GM10248 (cell line): ENCODE measurements around the gene ENO3.
"Not testable (repeated sequence)": the region's sequence is repeated elsewhere in the genome, so short reads cannot be mapped to it uniquely, and the experiment has no call there.

ENCODE experiments used
- CTCF ChIA-PET: fragments of 300-600 bp; sonication (Branson Sonifier 250); formaldehyde crosslinking; extraction: SDS; loops from one replicate; lab custom pipeline; 2021; ENCODE audit warnings: antibody characterized with exemption; lab: Yijun Ruan, JAX
- POLR2A ChIA-PET: fragments of 350-650 bp; sonication (Branson Sonifier 250); formaldehyde crosslinking; extraction: SDS; loops from one replicate; lab custom pipeline; 2020; ENCODE audit warnings: antibody characterized with exemption; lab: Yijun Ruan, JAX
- DNase-seq: peaks from one replicate; pipeline ENCODE4 v3.0.0; 2012; ENCODE audit errors: extremely low spot score
- TF ChIP-seq, protein P1 (sequence below): IDR thresholded peaks from 2 replicates; pipeline ENCODE4 v1.5.1; 2012; ENCODE audit warnings: mild to moderate bottlenecking, low read depth; ENCODE audit errors: extremely low read depth, missing control alignments, control extremely low read depth

ENO3 gene

DNA sequence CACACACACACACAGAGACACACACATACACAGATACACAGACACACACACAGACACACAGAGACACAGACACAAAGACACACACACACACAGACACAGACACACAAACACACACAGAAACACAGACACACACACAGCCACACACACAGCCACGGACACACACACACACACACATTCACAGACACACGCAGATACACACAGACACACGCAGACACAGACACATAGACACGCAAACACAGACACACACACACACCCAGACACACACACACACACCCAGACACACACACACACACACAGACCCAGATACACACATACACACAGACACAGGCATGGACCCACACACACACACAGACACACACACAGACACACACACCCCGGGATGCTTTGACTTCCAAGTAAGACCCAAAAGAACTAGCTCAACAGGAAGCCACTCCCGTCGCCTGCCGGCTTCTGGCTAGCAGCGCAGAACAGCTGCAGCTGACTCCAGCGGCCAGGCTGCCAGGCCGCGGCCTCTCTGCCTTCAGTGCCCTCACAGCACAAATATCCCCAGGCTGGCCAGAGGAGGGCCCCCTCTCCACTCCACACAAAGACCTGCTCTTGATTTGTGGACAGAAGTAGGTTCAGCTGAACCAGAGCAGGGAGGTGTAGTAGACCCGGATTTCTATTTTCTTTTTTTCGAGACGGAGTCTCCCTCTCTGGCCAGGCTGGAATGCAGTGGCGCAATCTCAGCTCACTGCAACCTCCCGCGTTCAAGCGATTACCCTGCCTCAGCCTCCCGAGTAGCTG is 42.0 kb upstream of the ENO3 start:
- CTCF ChIA-PET: interaction anchor here (0.6 to 2.6 kb wide), 41 partner anchors 9 to 530 kb away, joined by 3 to 30 read pairs (median 4); partner anchors contain the start of genes ARRB2, C17orf107, C1QBP and GLTPD2

DNA sequence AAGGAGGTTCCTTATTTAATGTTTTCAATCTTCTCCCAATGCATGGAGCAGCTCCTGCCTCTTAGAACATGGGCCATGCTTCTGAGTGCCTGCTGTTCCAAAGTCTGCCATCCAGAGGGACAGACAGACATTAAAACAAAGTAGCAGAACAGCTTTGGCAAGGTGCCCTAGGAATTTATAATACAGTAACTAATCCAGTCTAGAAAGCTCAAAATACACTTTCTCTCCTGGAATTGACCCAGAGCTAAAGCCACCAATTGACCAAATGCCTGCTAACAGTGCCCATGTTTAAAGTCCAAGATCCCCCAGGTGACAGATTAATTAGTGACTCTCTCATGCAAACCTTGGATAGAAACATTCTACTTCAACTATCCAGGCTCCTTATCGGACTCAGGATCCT is 36.9 kb upstream of the ENO3 start:
- ChIA-PET CTCF (interaction anchor here (0.9 to 2.1 kb wide), 4 partner anchors 9 to 67 kb away, joined by 3 to 9 read pairs (median 4); partner anchors contain the start of gene CHRNE), POLR2A (no interaction called here)
- no peak for DNase-seq
- TF ChIP-seq, protein P1, sequence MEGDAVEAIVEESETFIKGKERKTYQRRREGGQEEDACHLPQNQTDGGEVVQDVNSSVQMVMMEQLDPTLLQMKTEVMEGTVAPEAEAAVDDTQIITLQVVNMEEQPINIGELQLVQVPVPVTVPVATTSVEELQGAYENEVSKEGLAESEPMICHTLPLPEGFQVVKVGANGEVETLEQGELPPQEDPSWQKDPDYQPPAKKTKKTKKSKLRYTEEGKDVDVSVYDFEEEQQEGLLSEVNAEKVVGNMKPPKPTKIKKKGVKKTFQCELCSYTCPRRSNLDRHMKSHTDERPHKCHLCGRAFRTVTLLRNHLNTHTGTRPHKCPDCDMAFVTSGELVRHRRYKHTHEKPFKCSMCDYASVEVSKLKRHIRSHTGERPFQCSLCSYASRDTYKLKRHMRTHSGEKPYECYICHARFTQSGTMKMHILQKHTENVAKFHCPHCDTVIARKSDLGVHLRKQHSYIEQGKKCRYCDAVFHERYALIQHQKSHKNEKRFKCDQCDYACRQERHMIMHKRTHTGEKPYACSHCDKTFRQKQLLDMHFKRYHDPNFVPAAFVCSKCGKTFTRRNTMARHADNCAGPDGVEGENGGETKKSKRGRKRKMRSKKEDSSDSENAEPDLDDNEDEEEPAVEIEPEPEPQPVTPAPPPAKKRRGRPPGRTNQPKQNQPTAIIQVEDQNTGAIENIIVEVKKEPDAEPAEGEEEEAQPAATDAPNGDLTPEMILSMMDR: no peak

More for the DNA sequence above, 42.0 kb upstream of the ENO3 start:
- POLR2A ChIA-PET: interaction anchor here (0.6 to 1.0 kb wide), 2 partner anchors 31 to 96 kb away, joined by 3 to 5 read pairs; partner anchors contain the start of genes RNF167 and SLC25A11
- DNase-seq: peak; percentile 87
- TF ChIP-seq, protein P1: peak; percentile 81

DNA sequence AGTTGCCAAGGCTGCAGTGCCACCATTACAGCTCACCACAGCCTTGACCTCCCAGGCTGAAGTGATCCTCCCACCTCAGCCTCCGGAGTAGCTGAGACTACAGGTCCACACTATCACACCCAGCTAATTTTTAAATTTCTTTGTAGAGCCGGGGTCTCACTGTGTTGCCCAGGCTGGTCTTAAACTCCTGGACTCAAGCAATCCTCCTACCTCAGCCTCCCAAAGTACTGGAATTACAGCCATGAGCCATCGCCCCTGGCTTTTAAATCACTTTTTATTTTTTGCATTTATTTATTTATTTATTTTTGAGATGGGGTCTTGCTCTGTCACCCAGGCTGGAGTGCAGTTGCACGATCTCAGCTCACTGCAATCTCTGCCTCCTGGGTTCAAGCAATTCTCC is 36.4 kb upstream of the ENO3 start:
- CTCF ChIA-PET: interaction anchor here (1.4 to 2.1 kb wide), 2 partner anchors 11 to 12 kb away, joined by 5 to 9 read pairs; partner anchors contain the start of gene CHRNE
- POLR2A ChIA-PET: not testable (repeated sequence)

DNA sequence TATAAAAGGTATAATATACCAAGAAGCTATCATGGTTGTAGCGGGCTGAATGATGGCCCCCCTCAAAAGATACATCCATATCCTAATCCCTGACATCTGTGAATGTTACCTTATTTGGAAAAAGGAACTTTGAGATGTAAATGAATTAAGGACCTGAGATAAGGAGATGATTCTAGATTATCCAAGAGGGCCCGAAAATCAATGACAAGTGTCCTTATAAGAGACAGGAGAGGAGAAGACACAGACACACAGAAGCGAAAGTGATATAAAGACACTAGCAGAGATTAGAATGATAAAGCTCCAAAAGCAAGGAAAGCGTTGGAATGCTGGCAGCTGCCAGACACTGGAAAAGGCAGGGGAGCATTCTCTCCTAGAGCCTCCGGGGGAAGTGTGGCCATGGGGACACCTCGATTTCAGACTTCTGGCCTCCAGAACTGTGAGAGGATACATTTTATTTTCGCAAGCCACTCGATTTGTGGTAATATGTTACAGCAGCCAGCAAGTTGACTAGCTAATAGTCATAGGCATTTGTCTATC is 31.3 kb upstream of the ENO3 start:
- DNase-seq: no peak
- ChIA-PET POLR2A (no interaction called here), CTCF (interaction anchor here (0.7 to 4.1 kb wide), 2 partner anchors 10 to 13 kb away, joined by 3 to 29 read pairs; no protein-coding TSS in a partner anchor)
- TF ChIP-seq, protein P1: no peak

More for the DNA sequence above, 36.4 kb upstream of the ENO3 start:
- not testable (repeated sequence) for DNase-seq

DNA sequence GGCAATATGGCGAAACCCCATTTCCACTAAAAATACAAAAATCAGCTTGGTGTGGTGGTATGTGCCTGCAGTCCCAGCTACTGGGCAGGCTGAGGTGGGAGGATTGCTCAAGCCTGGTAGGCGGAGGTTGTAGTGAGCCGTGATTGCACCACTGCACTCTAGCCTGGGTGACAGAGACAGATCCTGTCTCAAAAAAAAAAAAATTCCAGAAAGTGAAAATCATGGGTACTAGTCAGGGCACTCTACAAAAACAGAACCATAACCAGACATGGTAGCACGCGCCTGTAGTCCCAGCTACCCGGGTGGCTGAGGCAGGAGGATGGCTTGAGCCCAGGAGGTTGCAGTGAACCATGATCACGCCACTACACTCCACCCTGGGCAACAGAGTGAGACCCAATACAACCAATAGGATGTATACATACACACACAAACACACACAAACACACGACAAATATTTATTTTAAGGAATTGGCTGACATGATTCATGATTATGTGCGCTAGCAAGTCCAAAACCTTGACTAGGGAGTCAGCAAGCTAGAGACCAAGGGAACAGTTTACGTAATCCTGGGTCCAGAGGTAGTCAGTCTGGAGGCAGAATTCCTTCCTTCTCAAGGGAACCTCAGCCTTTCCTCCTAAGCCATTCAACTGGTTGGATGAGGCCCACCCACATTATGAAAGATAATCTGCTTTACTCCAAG is 30.4 kb upstream of the ENO3 start:
- TF ChIP-seq, protein P1: no peak
- DNase-seq: no peak
- CTCF ChIA-PET: interaction anchor here (0.7 to 4.1 kb wide), 3 partner anchors 11 to 14 kb away, joined by 3 to 29 read pairs (median 3); no protein-coding TSS in a partner anchor
- POLR2A ChIA-PET: no interaction called here

DNA sequence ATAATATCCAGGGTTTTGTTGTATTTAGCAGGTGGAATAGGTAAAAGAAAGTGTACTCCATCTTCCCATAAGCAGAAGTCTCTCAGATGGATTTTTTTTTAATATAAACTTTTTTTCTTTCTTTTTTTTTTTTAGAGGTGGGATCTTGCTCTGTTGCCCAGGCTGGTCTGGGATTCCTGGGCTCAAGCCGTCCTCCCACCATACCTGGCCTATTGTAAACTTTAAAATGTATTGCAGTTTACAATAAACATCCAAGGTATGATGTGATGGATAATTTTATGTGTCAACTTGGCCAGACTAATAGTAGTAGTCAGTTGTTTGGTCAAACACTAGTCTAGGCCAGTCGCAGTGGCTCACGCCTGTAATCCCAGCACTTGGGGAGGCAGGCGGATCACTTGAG is 29.6 kb upstream of the ENO3 start:
- DNase-seq: no peak
- CTCF ChIA-PET: interaction anchor here (1.0 kb wide), 1 partner anchor 13 kb away, joined by 3 read pairs; no protein-coding TSS in a partner anchor
- TF ChIP-seq, protein P1: no peak
- POLR2A ChIA-PET: no interaction called here

DNA sequence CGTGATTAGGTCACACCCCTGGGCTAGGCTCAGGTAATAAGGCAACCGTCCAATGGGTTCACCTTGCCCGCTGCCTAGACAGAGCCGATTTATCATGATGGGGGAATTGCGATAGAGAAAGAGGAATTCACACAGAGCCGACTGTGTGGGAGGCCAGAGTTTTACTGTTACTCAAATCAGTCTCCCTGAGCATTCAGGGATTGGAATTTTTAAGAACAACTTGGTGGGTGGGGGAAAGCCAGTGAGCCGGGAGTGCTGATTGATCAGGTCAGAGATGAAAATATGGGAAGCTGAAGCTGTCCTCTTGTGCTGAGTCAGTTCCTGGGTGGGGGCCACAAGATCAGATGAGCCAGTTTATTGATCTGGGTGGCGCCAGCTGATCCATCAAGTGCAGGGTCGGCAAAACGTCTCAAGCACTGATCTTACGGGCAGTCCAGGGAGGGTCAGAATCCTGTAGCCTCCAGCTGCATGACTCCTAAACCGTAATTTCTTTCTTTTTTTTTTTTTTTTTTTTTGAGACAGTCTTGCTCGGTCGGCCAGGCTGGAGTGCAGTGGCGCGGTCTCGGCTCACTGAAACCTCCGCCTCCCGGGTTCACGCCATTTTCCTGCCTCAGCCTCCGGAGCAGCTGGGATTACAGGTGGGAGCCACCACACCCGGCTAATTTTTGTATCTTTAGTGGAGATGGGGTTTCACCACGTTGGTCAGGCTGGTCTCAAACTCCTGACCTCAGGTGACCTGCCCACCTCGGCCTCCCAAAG is 24.2 kb upstream of the ENO3 start:
- CTCF ChIA-PET: interaction anchor here (0.7 to 1.7 kb wide), 5 partner anchors 9 to 18 kb away, joined by 3 to 4 read pairs (median 3); partner anchors contain the start of genes RNF167 and SLC25A11
- POLR2A ChIA-PET: not testable (repeated sequence)

More for the DNA sequence above, 24.2 kb upstream of the ENO3 start:
- not testable (repeated sequence) for DNase-seq
